Osteocyte (in vitro differentiated cells): ENCODE results near the gene AVPR2. TPM values are rescaled to one million over a fixed set of nuclear protein-coding genes. Genes with fewer than 3 reads are reported as not detected.

ENCODE experiments used
- DNase-seq: peaks from one replicate; pipeline ENCODE4 v3.0.0; 2021; ENCODE audit warnings: mixed read lengths; ENCODE audit not compliant: unreplicated experiment; ENCODE audit errors: extremely low spot score
- H3K27ac Mint-ChIP-seq: one replicate; pipeline ENCODE4 v1.8.0; 2021; ENCODE audit warnings: mild to moderate bottlenecking, mixed read lengths; ENCODE audit not compliant: unreplicated experiment
- H3K27me3 Mint-ChIP-seq: one replicate; pipeline ENCODE4 v1.8.0; 2021; ENCODE audit warnings: mixed read lengths; ENCODE audit not compliant: unreplicated experiment
- H3K36me3 Mint-ChIP-seq: one replicate; pipeline ENCODE4 v1.8.0; 2021; ENCODE audit warnings: mixed read lengths; ENCODE audit not compliant: unreplicated experiment
- H3K4me1 Mint-ChIP-seq: one replicate; pipeline ENCODE4 v1.8.0; 2021; ENCODE audit warnings: mixed read lengths; ENCODE audit not compliant: unreplicated experiment
- H3K4me3 Mint-ChIP-seq: one replicate; pipeline ENCODE4 v1.8.0; 2021; ENCODE audit warnings: mild to moderate bottlenecking, moderate library complexity, mixed read lengths; ENCODE audit not compliant: unreplicated experiment
- H3K9me3 Mint-ChIP-seq: one replicate; pipeline ENCODE4 v1.8.0; 2021; ENCODE audit warnings: mixed read lengths; ENCODE audit not compliant: unreplicated experiment
- CTCF ChIP-seq: fragments of 200-600 bp; sonication (generic); IDR thresholded peaks from 2 replicates; pipeline ENCODE4 v1.5.0; 2021; ENCODE audit warnings: antibody characterized with exemption, mild to moderate bottlenecking, moderate library complexity
- long read RNA-seq: library from polyadenylated mRNA; unstranded; transcript quantifications from one replicate; pipeline ENCODE4 v2.0.0, GENCODE V29; 2021
- total RNA-seq: library from RNA; stranded (reverse); gene quantifications from 2 replicates; pipeline ENCODE4 v1.2.1, GENCODE V29; 2021

AVPR2 gene
- total RNA-seq = not detected in 2 replicates
- long read RNA-seq = 0 reads

DNA sequence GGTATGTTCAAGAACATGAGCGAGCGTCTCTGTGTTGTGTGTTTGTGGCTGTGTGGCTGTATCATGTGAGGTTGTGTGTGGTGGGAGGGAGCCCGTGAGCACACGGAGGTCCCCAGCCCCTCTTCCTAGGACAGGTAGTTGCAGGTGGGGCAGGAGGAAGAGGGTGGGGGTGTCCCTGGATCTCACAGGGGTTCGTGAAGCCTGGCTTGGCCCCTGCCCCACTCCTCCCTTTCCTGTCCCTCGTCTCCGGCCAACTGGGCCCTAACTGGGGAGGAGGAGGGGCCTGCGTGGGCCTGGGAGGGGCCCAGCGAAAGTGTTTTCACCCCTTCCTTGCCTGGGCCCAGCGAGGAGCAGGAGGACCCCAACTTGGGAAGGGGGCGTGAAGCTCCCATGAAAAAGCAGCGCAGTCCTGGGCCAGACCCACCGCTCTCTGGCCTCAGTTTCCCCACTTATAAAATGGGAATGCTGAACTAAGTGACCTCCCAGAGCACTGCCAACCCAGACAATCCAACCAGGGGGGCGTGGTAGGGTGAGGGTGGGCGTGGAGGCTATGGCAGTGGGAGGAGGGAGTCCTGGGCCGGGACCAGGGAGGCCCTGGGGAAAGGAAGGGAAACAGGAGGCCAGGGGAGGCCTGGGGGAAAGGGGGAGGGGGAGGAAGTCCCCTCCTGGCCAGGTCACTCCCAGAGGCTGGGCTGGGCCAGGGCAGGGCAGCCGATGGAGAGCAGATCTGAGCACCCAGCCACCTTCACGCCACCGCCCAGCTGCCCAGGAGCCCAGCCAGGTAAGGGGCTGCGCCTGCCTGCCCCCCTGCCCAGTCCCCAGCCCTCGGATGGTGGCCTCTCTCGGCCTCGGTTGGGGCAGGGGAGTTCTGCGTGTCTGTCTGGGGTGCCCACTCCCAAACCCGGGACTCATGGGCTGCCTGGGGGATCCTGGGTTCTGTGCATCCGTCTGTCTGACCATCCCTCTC is at the start of gene AVPR2:
Gene AVPR2 (plus strand): TSS at position 683 of the 967 bp plus-strand sequence. CDS start 473 bp downstream, outside the sequence.
- no peaks in the 10 kb centered on the region for H3K36me3 Mint-ChIP-seq
- no peak for TF ChIP-seq CTCF
- peaks cover 31% of the 10 kb centered on the region for H3K4me1 Mint-ChIP-seq
- no peaks in the 10 kb centered on the region for H3K27me3 Mint-ChIP-seq
- no peak within 1 kb of the TSS for H3K27ac Mint-ChIP-seq
- no peaks in the 10 kb centered on the region for H3K9me3 Mint-ChIP-seq
- no peak within 1 kb of the TSS for H3K4me3 Mint-ChIP-seq
- DNase-seq = no peak

GRCh38 chrX:153854702-153855101 is 49.8 kb upstream of the AVPR2 start:
- no peak for TF ChIP-seq CTCF
- DNase-seq = no peak
- no peaks in the 10 kb centered on the region for H3K36me3 Mint-ChIP-seq
- H3K27me3 Mint-ChIP-seq = peaks cover 5% of the 10 kb centered on the region
- no peak overlapping the region for H3K4me3 Mint-ChIP-seq
- no peak overlapping the region for H3K27ac Mint-ChIP-seq
- H3K9me3 Mint-ChIP-seq = no peaks in the 10 kb centered on the region
- no peaks in the 10 kb centered on the region for H3K4me1 Mint-ChIP-seq

DNA sequence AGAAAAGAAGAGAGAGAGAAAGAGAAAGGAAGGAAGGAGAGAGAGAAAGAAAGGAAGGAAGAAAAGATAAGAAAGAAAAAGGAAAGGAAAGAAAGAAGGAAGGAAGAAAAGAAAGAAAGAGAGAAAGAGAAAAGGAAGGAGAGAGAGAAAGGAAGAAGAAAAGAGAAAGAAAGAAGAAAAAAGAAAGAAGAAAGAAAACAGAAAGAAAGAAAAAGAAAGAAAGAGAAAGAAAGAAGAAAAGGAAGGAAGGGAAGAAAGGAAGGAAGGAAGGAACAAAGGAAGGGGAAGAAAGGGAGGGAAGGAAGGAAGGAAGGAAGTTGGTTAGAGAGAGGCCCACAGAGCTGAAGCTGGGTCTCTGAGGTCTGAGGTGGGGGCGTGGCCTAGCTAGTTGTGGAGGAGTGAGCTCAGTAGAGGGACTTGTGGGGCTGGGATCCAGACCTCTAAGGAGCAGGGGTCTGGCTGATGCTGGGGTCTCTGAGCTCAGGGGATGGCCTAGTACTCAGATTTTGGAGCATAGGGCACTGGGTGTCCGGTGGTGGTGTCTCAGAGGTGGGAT is 47.0 kb upstream of the AVPR2 start:
- no peak for DNase-seq
- Mint-ChIP-seq H3K4me1 (no peaks in the 10 kb centered on the region), H3K9me3 (no peaks in the 10 kb centered on the region), H3K27me3 (peaks cover 5% of the 10 kb centered on the region), H3K4me3 (no peak overlapping the region), H3K36me3 (no peaks in the 10 kb centered on the region), H3K27ac (no peak overlapping the region)
- TF ChIP-seq CTCF = no peak

GRCh38 chrX:153861151-153861550 is 43.3 kb upstream of the AVPR2 start:
- no peak for DNase-seq
- H3K27ac Mint-ChIP-seq = no peak overlapping the region
- H3K9me3 Mint-ChIP-seq = no peaks in the 10 kb centered on the region
- no peak overlapping the region for H3K4me3 Mint-ChIP-seq
- H3K27me3 Mint-ChIP-seq = peaks cover 2% of the 10 kb centered on the region
- TF ChIP-seq CTCF = no peak
- H3K4me1 Mint-ChIP-seq = no peaks in the 10 kb centered on the region
- H3K36me3 Mint-ChIP-seq = no peaks in the 10 kb centered on the region

- Mint-ChIP-seq H3K9me3 (no peaks in the 10 kb centered on the region), H3K36me3 (no peaks in the 10 kb centered on the region), H3K27me3 (peaks cover 2% of the 10 kb centered on the region), H3K27ac (no peak overlapping the region), H3K4me1 (no peaks in the 10 kb centered on the region), H3K4me3 (no peak overlapping the region)
- no peak for DNase-seq
- TF ChIP-seq CTCF = no peak
Observed at GRCh38 chrX:153861733-153862310, 42.7 kb upstream of the AVPR2 start.
